Loucy (cell line): ENCODE results near the gene RAD54L.
"Not testable (repeated sequence)": the region's sequence is repeated elsewhere in the genome, so short reads cannot be mapped to it uniquely, and the experiment has no call there.

Experiments used
- H2AFZ ChIP-seq: fragments of 200-600 bp; sonication (generic); 2 replicates; pipeline ENCODE4 v1.6.0; 2016; ENCODE audit warnings: antibody characterized with exemption, mild to moderate bottlenecking, low read length, moderate library complexity
- H3F3A ChIP-seq: fragments of 200-600 bp; 2 replicates; pipeline ENCODE4 v1.6.0; 2016; ENCODE audit warnings: antibody characterized with exemption, low read depth, mild to moderate bottlenecking
- H3K27me3 ChIP-seq: fragments of 200-600 bp; sonication (generic); 2 replicates; pipeline ENCODE4 v1.6.1; 2014; ENCODE audit warnings: low read length, mild to moderate bottlenecking; ENCODE audit not compliant: insufficient read depth, poor library complexity, severe bottlenecking
- H3K36me3 ChIP-seq: fragments of 200-600 bp; sonication (generic); 2 replicates; pipeline ENCODE4 v1.6.1; 2016; ENCODE audit warnings: low read length; ENCODE audit not compliant: insufficient read depth
- H3K4me1 ChIP-seq: fragments of 200-600 bp; sonication (generic); 2 replicates; pipeline ENCODE4 v1.5.1; 2014; ENCODE audit warnings: low read length, mild to moderate bottlenecking; ENCODE audit not compliant: insufficient read depth, poor library complexity, severe bottlenecking
- H3K4me2 ChIP-seq: fragments of 200-600 bp; sonication (generic); 2 replicates; pipeline ENCODE4 v1.6.0; 2014; ENCODE audit warnings: antibody characterized with exemption, low read length, low read depth, mild to moderate bottlenecking; ENCODE audit not compliant: poor library complexity, severe bottlenecking
- H3K4me3 ChIP-seq: fragments of 200-600 bp; sonication (generic); 2 replicates; pipeline ENCODE4 v1.5.1; 2014; ENCODE audit warnings: low read length, mild to moderate bottlenecking, mixed read lengths; ENCODE audit not compliant: poor library complexity, severe bottlenecking
- H3K79me2 ChIP-seq: fragments of 200-600 bp; sonication (generic); 2 replicates; pipeline ENCODE4 v1.6.1; 2014; ENCODE audit warnings: low read length; ENCODE audit not compliant: insufficient read depth
- H3K9ac ChIP-seq: fragments of 200-600 bp; sonication (generic); 2 replicates; pipeline ENCODE4 v1.6.0; 2014; ENCODE audit warnings: mild to moderate bottlenecking, low read depth, low read length, moderate library complexity; ENCODE audit not compliant: poor library complexity, severe bottlenecking
- H3K9me2 ChIP-seq: fragments of 200-600 bp; sonication (generic); replicated peaks from 2 replicates; pipeline ENCODE4 v1.6.1; 2016; ENCODE audit warnings: low read depth, low read length, mixed read lengths
- H3K9me3 ChIP-seq: fragments of 200-600 bp; sonication (generic); 2 replicates; pipeline ENCODE4 v1.6.1; 2014; ENCODE audit warnings: mild to moderate bottlenecking, antibody characterized with exemption, low read length, low read depth; ENCODE audit not compliant: insufficient read depth
- H4K20me1 ChIP-seq: fragments of 200-600 bp; sonication (generic); 2 replicates; pipeline ENCODE4 v1.6.0; 2014; ENCODE audit warnings: antibody characterized with exemption, low read length, mild to moderate bottlenecking; ENCODE audit not compliant: insufficient read depth, poor library complexity, severe bottlenecking
- CTCF ChIP-seq: fragments of 200-600 bp; sonication (generic); conservative IDR thresholded peaks from 2 replicates; pipeline ENCODE4 v1.5.1; 2014; ENCODE audit warnings: mild to moderate bottlenecking, antibody characterized with exemption, low read length
- EZH2phosphoT487 ChIP-seq: fragments of 200-600 bp; IDR thresholded peaks from 2 replicates; pipeline ENCODE4 v1.6.1; 2018; ENCODE audit warnings: antibody characterized with exemption, mild to moderate bottlenecking, moderate library complexity, borderline replicate concordance

RAD54L gene

GRCh38 chr1:46315669-46316403, 68.3 kb downstream of the RAD54L start:
- H3K9ac ChIP-seq, result no peak overlapping the region
- no peak overlapping the region for H3K4me2 ChIP-seq
- no peaks in the 10 kb centered on the region for H3K9me3 ChIP-seq
- no peaks in the 10 kb centered on the region for H3K79me2 ChIP-seq
- no peaks in the 10 kb centered on the region for H3K27me3 ChIP-seq
- no peak overlapping the region for H3K4me3 ChIP-seq
- H3K9me2 ChIP-seq, result no peaks in the 10 kb centered on the region
- no peak for TF ChIP-seq EZH2phosphoT487
- TF ChIP-seq CTCF, result no peak
- no peak overlapping the region for H2AFZ ChIP-seq
- peaks cover 49% of the 10 kb centered on the region for H3K36me3 ChIP-seq
- no peaks in the 10 kb centered on the region for H4K20me1 ChIP-seq
- H3F3A ChIP-seq, result peaks cover 6% of the 10 kb centered on the region; the same call in 1 of the 2 replicates
- H3K4me1 ChIP-seq, result no peaks in the 10 kb centered on the region

GRCh38 chr1:46317323-46317722, 69.8 kb downstream of the RAD54L start:
- no peak for TF ChIP-seq CTCF
- TF ChIP-seq EZH2phosphoT487, result no peak
- Histone ChIP-seq H3K9ac (no peak overlapping the region), H3F3A (peaks cover 6% of the 10 kb centered on the region; the same call in 1 of the 2 replicates), H3K4me1 (no peaks in the 10 kb centered on the region), H3K79me2 (no peaks in the 10 kb centered on the region), H2AFZ (no peak overlapping the region), H3K4me3 (no peak overlapping the region), H3K4me2 (no peak overlapping the region), H3K36me3 (peaks cover 39% of the 10 kb centered on the region), H4K20me1 (no peaks in the 10 kb centered on the region), H3K9me2 (no peaks in the 10 kb centered on the region), H3K9me3 (no peaks in the 10 kb centered on the region), H3K27me3 (no peaks in the 10 kb centered on the region)

- H3K9ac ChIP-seq, H3K9me3 ChIP-seq, H2AFZ ChIP-seq, H3K4me2 ChIP-seq, H3F3A ChIP-seq, H3K79me2 ChIP-seq, H3K4me1 ChIP-seq, H4K20me1 ChIP-seq, H3K4me3 ChIP-seq, H3K27me3 ChIP-seq, H3K9me2 ChIP-seq: not testable (repeated sequence)
- peaks cover 22% of the 10 kb centered on the region; the same call in 1 of the 2 replicates for H3K36me3 ChIP-seq
Observed at GRCh38 chr1:46319301-46319700, 71.7 kb downstream of the RAD54L start.

GRCh38 chr1:46319960-46320914, 72.7 kb downstream of the RAD54L start:
- H3K9me3 ChIP-seq, H4K20me1 ChIP-seq, H3K4me3 ChIP-seq, H3K9me2 ChIP-seq, H3K9ac ChIP-seq, H3K27me3 ChIP-seq, H3F3A ChIP-seq, H3K4me2 ChIP-seq, H2AFZ ChIP-seq, H3K4me1 ChIP-seq, H3K79me2 ChIP-seq: not testable (repeated sequence)
- H3K36me3 ChIP-seq, result peaks cover 15% of the 10 kb centered on the region; the same call in 1 of the 2 replicates

GRCh38 chr1:46322191-46322590, 74.6 kb downstream of the RAD54L start:
- H3K9ac ChIP-seq, H3F3A ChIP-seq, H3K4me2 ChIP-seq, H3K36me3 ChIP-seq, H3K79me2 ChIP-seq, H4K20me1 ChIP-seq, H3K9me3 ChIP-seq, H3K27me3 ChIP-seq, H3K9me2 ChIP-seq, H3K4me1 ChIP-seq, H3K4me3 ChIP-seq, H2AFZ ChIP-seq: not testable (repeated sequence)
